Erythroblast (primary cell): ENCODE results near the gene GPR160.

Experiments used
- GATA1 ChIP-seq: IDR thresholded peaks from 2 replicates; pipeline ENCODE4 v1.6.1; 2011; ENCODE audit warnings: low read depth, mild to moderate bottlenecking, control low read depth, low read length, moderate library complexity
- POLR2A ChIP-seq: IDR thresholded peaks from 2 replicates; pipeline ENCODE4 v1.6.1; 2011; ENCODE audit warnings: mild to moderate bottlenecking, low read length

DNA sequence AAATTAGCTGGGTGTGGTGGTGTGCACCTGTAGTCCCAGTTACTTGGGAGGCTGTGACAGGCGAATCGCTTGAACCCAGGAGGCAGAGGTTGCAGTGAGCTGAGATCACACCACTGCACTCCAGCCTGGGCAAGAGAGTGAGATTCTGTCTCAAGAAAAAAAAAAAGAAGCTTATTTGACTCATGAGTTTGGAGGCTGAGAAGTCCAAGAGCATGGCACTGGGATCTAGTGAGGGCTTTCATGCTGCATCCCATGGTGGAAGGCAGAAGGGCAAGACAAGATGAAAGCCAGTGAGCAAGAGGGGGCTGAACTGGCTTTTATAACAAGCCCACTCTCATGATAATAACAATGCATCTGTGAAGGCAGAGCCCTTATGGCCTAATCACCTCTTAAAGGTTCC, 37.7 kb upstream of the GPR160 start:
- TF ChIP-seq GATA1 (no peak), POLR2A (no peak)
